SK-N-SH treated with all-trans-retinoic acid at 6 μM for 48 hours (cell line): ENCODE data around the gene MPP1.

Source experiments
- ATAC-seq: fragments of 200-7000 bp; cut with Tn5 transposase; 3 replicates; pipeline ENCODE4 v1.9.1; 2020; ENCODE audit warnings: mild to moderate bottlenecking, moderate library complexity
- ARNTL ChIP-seq: fragments of 450-650 bp; formaldehyde crosslinking; IDR thresholded peaks from 2 replicates; pipeline ENCODE4 v1.5.0; 2020; ENCODE audit warnings: low read depth, mild to moderate bottlenecking, moderate library complexity, borderline replicate concordance
- BACH2 ChIP-seq: fragments of 250-450 bp; sonication (Bioruptor Pico); IDR thresholded peaks from 2 replicates; pipeline ENCODE4 v1.9.0; 2021; ENCODE audit warnings: mild to moderate bottlenecking, borderline replicate concordance
- CREB5 ChIP-seq: fragments of 250-450 bp; sonication (Bioruptor Pico); IDR thresholded peaks from 2 replicates; pipeline ENCODE4 v1.5.1; 2020; ENCODE audit warnings: low read depth, mild to moderate bottlenecking, moderate library complexity
- CSDC2 ChIP-seq: fragments of 250-450 bp; sonication (Bioruptor Pico); IDR thresholded peaks from 2 replicates; pipeline ENCODE4 v1.5.0; 2020; ENCODE audit warnings: mild to moderate bottlenecking, moderate library complexity
- CSRNP3 ChIP-seq: fragments of 250-450 bp; sonication (Bioruptor Pico); IDR thresholded peaks from 2 replicates; pipeline ENCODE4 v1.5.1; 2021; ENCODE audit warnings: mild to moderate bottlenecking, moderate library complexity
- ESRRG ChIP-seq: fragments of 250-450 bp; sonication (Bioruptor Pico); IDR thresholded peaks from 2 replicates; pipeline ENCODE4 v1.6.1; 2021; ENCODE audit warnings: mild to moderate bottlenecking
- ISL1 ChIP-seq: fragments of 250-450 bp; sonication (Bioruptor Pico); IDR thresholded peaks from 2 replicates; pipeline ENCODE4 v2.1.2; 2022; ENCODE audit warnings: mild to moderate bottlenecking, moderate library complexity
- OSR1 ChIP-seq: fragments of 250-450 bp; sonication (Bioruptor Pico); IDR thresholded peaks from 2 replicates; pipeline ENCODE4 v1.8.0; 2022; ENCODE audit warnings: moderate library complexity, mild to moderate bottlenecking, inconsistent platforms
- PATZ1 ChIP-seq: fragments of 250-450 bp; sonication (Bioruptor Pico); IDR thresholded peaks from 2 replicates; pipeline ENCODE4 v1.8.0; 2020; ENCODE audit warnings: mild to moderate bottlenecking, moderate library complexity, borderline replicate concordance
- PPARA ChIP-seq: fragments of 250-450 bp; sonication (Bioruptor Pico); IDR thresholded peaks from 2 replicates; pipeline ENCODE4 v1.5.0; 2020; ENCODE audit warnings: mild to moderate bottlenecking, borderline replicate concordance
- RARB ChIP-seq: fragments of 250-450 bp; sonication (Bioruptor Pico); IDR thresholded peaks from 2 replicates; pipeline ENCODE4 v1.8.0; 2021; ENCODE audit warnings: mild to moderate bottlenecking, moderate library complexity
- SNAI2 ChIP-seq: fragments of 250-450 bp; sonication (Bioruptor Pico); IDR thresholded peaks from 2 replicates; pipeline ENCODE4 v1.5.0; 2020; ENCODE audit warnings: mild to moderate bottlenecking, moderate library complexity
- TCF4 ChIP-seq: fragments of 250-450 bp; sonication (Bioruptor Pico); IDR thresholded peaks from 2 replicates; pipeline ENCODE4 v1.8.0; 2021; ENCODE audit warnings: mild to moderate bottlenecking, moderate library complexity, borderline replicate concordance
- TOX ChIP-seq: fragments of 250-450 bp; sonication (Bioruptor Pico); IDR thresholded peaks from 2 replicates; pipeline ENCODE4 v1.8.0; 2021; ENCODE audit warnings: mild to moderate bottlenecking, moderate library complexity, borderline replicate concordance
- TSHZ2 ChIP-seq: fragments of 250-450 bp; sonication (Bioruptor Pico); IDR thresholded peaks from 2 replicates; pipeline ENCODE4 v1.5.0; 2020; ENCODE audit warnings: mild to moderate bottlenecking, moderate library complexity
- ZC3H10 ChIP-seq: fragments of 250-450 bp; sonication (Bioruptor Pico); IDR thresholded peaks from 2 replicates; pipeline ENCODE4 v1.5.1; 2021; ENCODE audit warnings: mild to moderate bottlenecking, moderate library complexity
- ZFP3 ChIP-seq: fragments of 250-450 bp; sonication (Bioruptor Pico); IDR thresholded peaks from 2 replicates; pipeline ENCODE4 v1.5.0; 2020; ENCODE audit warnings: mild to moderate bottlenecking, moderate library complexity
- ZFP30 ChIP-seq: fragments of 450-650 bp; formaldehyde crosslinking; IDR thresholded peaks from 2 replicates; pipeline ENCODE4 v1.5.0; 2022; ENCODE audit warnings: mild to moderate bottlenecking, moderate library complexity
- ZNF565 ChIP-seq: fragments of 450-650 bp; formaldehyde crosslinking; conservative IDR thresholded peaks from 2 replicates; pipeline ENCODE4 v1.5.0; 2020; ENCODE audit warnings: low read depth, mild to moderate bottlenecking, moderate library complexity
- ZNF70 ChIP-seq: fragments of 450-650 bp; formaldehyde crosslinking; IDR thresholded peaks from 2 replicates; pipeline ENCODE4 v1.5.0; 2020; ENCODE audit warnings: mild to moderate bottlenecking, moderate library complexity
- ZNF8 ChIP-seq: fragments of 450-650 bp; formaldehyde crosslinking; IDR thresholded peaks from 2 replicates; pipeline ENCODE4 v1.5.0; 2020; ENCODE audit warnings: mild to moderate bottlenecking, moderate library complexity

MPP1 gene

DNA sequence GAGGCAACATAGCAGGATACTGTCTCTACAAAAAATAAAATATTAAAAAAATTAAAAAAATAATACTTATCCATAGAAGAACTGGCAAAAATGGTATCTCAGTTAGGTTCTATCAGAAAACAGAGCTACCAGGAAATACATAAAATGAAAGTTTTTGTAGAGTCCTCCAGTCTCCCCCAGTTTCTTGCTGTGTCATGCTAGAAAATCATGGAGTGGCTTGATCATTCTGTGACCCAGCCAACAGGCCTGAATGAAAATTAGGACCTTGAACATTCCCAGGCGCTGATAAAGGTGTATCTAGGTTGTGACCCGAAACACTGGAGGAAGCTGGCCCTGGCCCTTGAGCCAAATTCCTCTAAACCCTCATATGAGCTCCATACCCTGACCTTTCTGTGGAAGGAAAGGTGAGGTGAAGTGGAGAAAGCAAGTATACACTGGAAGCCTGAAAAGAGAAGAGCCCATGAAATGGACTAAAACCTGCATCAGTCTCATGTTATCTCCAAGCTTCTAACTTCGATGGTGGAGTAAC is 28.5 kb upstream of the MPP1 start:
- no peak for TF ChIP-seq ZFP3 (CRISPR knock-in tag)
- no peak for TF ChIP-seq ZNF8 (CRISPR knock-in tag)
- TF ChIP-seq ARNTL (CRISPR knock-in tag), result no peak
- no peak for TF ChIP-seq BACH2 (CRISPR knock-in tag)
- TF ChIP-seq CSRNP3 (CRISPR knock-in tag), result no peak
- TF ChIP-seq ISL1 (CRISPR knock-in tag), result no peak
- ATAC-seq, result no peak

DNA sequence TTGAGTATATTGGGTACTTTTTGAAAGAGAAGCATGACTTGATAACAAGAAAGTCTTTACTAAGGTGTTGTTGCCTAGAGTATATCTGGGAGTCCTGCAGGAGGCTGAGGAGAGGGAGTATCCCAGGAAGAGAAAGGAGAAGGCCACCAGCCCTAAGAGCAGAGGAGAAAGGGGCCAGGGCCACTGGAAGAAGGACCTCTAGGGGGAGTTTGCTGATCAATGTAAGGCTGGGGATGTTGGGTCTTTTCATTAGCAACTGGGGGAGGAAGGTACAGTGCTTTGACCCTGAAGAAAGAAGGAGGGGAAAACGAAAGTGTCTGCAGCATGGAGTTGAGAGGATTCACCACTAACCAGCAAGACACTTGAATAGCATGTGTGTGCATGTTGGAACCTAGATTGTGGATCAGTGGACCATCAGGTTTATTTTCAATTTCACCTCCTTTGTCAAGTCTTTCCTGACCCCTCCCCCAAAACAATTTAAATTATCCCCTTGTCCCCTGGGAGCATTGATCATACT is 24.7 kb upstream of the MPP1 start:
- no peak for TF ChIP-seq ARNTL (CRISPR knock-in tag)
- no peak for TF ChIP-seq CREB5 (CRISPR knock-in tag)
- no peak for TF ChIP-seq ZC3H10 (CRISPR knock-in tag)
- TF ChIP-seq ZNF565, result no peak
- no peak for TF ChIP-seq BACH2 (CRISPR knock-in tag)
- no peak for TF ChIP-seq ZFP30 (CRISPR knock-in tag)
- TF ChIP-seq RARB (CRISPR knock-in tag), result no peak
- no peak for TF ChIP-seq TCF4 (CRISPR knock-in tag)
- TF ChIP-seq CSRNP3 (CRISPR knock-in tag), result no peak
- TF ChIP-seq PPARA (CRISPR knock-in tag), result no peak
- TF ChIP-seq TSHZ2 (CRISPR knock-in tag), result no peak
- TF ChIP-seq ZNF8 (CRISPR knock-in tag), result no peak
- TF ChIP-seq TOX, result no peak
- TF ChIP-seq, all 23 proteins: peak for 0
- no peak for ATAC-seq

DNA sequence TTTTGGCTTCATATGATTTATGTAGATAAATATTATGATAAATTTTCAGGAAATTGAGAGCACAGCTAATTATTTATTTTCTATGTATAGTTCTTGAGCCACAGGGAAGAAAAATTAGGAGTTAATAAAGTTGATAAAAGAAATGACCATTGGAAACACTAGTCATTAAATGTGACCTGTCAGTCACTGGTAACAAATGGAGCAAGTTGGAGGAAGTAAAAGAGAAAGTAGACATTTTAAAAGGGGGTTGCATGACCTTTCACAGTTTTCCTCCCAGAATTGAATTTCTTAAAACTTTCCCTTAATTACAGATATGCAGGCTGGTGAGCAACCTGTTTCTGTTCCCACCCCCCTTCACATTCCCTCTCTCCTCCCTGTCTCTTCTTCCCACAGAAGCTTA is 23.8 kb upstream of the MPP1 start:
- ATAC-seq, result no peak
- no peak for TF ChIP-seq ZNF8 (CRISPR knock-in tag)
- TF ChIP-seq ZFP3 (CRISPR knock-in tag), result no peak
- no peak for TF ChIP-seq TCF4 (CRISPR knock-in tag)
- no peak for TF ChIP-seq SNAI2 (CRISPR knock-in tag)
- TF ChIP-seq ZNF565, result no peak
- no peak for TF ChIP-seq ESRRG
- TF ChIP-seq ZC3H10 (CRISPR knock-in tag), result no peak
- TF ChIP-seq PATZ1 (CRISPR knock-in tag), result no peak
- no peak for TF ChIP-seq ZNF70 (CRISPR knock-in tag)
- TF ChIP-seq, all 23 proteins: peak for 0

DNA sequence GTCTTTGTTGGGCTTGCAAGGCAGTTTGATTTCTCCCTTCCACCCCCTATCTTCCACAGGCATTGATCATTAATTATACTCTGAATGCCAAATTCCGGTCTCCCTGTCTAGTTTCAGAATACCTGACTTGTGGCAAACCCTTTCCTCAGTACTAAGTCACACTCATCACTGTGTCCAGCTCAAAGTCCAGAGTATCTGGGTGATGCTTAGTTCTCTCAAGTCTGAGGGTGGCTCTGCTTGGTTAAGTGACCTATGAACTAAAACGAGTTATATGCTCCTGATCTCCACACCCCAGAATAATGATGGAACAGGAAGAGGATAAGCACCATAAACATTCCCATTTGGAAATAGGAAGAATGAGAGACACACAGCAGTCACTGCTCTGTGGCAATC is 22.7 kb upstream of the MPP1 start:
- no peak for ATAC-seq
- TF ChIP-seq ZFP30 (CRISPR knock-in tag) (no peak), CSDC2 (CRISPR knock-in tag) (no peak), SNAI2 (CRISPR knock-in tag) (no peak), ESRRG (no peak), ZNF70 (CRISPR knock-in tag) (no peak), CSRNP3 (CRISPR knock-in tag) (no peak), BACH2 (CRISPR knock-in tag) (no peak), PATZ1 (CRISPR knock-in tag) (no peak), TOX (no peak), PPARA (CRISPR knock-in tag) (no peak), ARNTL (CRISPR knock-in tag) (no peak), RARB (CRISPR knock-in tag) (no peak), ZC3H10 (CRISPR knock-in tag) (no peak), OSR1 (CRISPR knock-in tag) (no peak), TCF4 (CRISPR knock-in tag) (no peak), ISL1 (CRISPR knock-in tag) (no peak)
